NCI-H2107 treated with DMSO at 0.1 percent for 48 hours (cell line): ENCODE data around the gene C1QTNF9B.
A peak's percentile ranks its signal among the peaks of the same experiment; 100 is the strongest.
"Not testable (repeated sequence)": the region's sequence is repeated elsewhere in the genome, so short reads cannot be mapped to it uniquely, and the experiment has no call there.

Experiments
- DNase-seq: peaks from one replicate; lab custom pipeline; 2025; ENCODE audit not compliant: unreplicated experiment; lab: John Stamatoyannopoulos, UW

C1QTNF9B gene

GRCh38 chr13:23897452-23897919 lies at the start of gene C1QTNF9B:
Gene C1QTNF9B, minus strand, starts transcription at chr13:23897502.
- not testable (repeated sequence) for DNase-seq

GRCh38 chr13:23946900-23947299 lies 49.6 kb upstream of the C1QTNF9B start:
- DNase-seq: no peak

- DNase-seq: no peak
These were observed 48.8 kb upstream of the C1QTNF9B start for GRCh38 chr13:23946067-23946466.

GRCh38 chr13:23945612-23946011 lies 48.3 kb upstream of the C1QTNF9B start:
- no peak for DNase-seq

- no peak for DNase-seq
These were observed 43.9 kb upstream of the C1QTNF9B start for GRCh38 chr13:23941211-23941610.

- DNase-seq: not testable (repeated sequence)
These were observed 42.4 kb upstream of the C1QTNF9B start for GRCh38 chr13:23939666-23940065.

GRCh38 chr13:23934520-23934919 lies 37.2 kb upstream of the C1QTNF9B start:
- DNase-seq: no peak

GRCh38 chr13:23928985-23929384 lies 31.7 kb upstream of the C1QTNF9B start:
- DNase-seq: no peak

GRCh38 chr13:23923031-23923430 lies 25.7 kb upstream of the C1QTNF9B start:
- no peak for DNase-seq

GRCh38 chr13:23922005-23922932 lies 25.0 kb upstream of the C1QTNF9B start:
- DNase-seq: no peak

GRCh38 chr13:23921451-23921888 lies 24.2 kb upstream of the C1QTNF9B start:
- peak; percentile 36 for DNase-seq

GRCh38 chr13:23919006-23919405 lies 21.7 kb upstream of the C1QTNF9B start:
- DNase-seq: no peak

- no peak for DNase-seq
These were observed 20.9 kb upstream of the C1QTNF9B start for GRCh38 chr13:23918208-23918607.

- peak; percentile 47 for DNase-seq
These were observed 18.0 kb upstream of the C1QTNF9B start for GRCh38 chr13:23915308-23915707.

- DNase-seq: no peak
These were observed 15.2 kb upstream of the C1QTNF9B start for GRCh38 chr13:23912469-23912868.

- DNase-seq: no peak
These were observed 12.3 kb upstream of the C1QTNF9B start for GRCh38 chr13:23909606-23910005.

- DNase-seq: no peak
These were observed 8.5 kb upstream of the C1QTNF9B start for GRCh38 chr13:23905766-23906165.

GRCh38 chr13:23903906-23904280 lies 6.6 kb upstream of the C1QTNF9B start:
- DNase-seq: no peak

GRCh38 chr13:23902975-23903905 lies 5.9 kb upstream of the C1QTNF9B start:
- no peak for DNase-seq

- no peak for DNase-seq
These were observed 4.1 kb upstream of the C1QTNF9B start for GRCh38 chr13:23901365-23901764.

- no peak for DNase-seq
These were observed 2.3 kb upstream of the C1QTNF9B start for GRCh38 chr13:23899555-23899954.
